Endothelial cell of umbilical vein (primary cell): ENCODE data around the gene RSPH1. TPM values are rescaled to one million over a fixed set of nuclear protein-coding genes. Genes with fewer than 3 reads are reported as not detected.

Experiments used
- BruUV-seq: library from RNA; stranded (reverse); fragments of 400-500 nt; replicated peaks from 2 replicates; lab custom pipeline; 2021; lab: Mats Ljungman, UMichigan
- CTCF ChIA-PET: fragments of 300-600, 350-600 bp; sonication (Branson Sonifier 250); formaldehyde crosslinking; loops from one replicate; lab custom pipeline; 2021; ENCODE audit warnings: antibody characterized with exemption, inconsistent platforms; lab: Charles Lee
- POLR2A ChIA-PET: fragments of 300-600, 350-600 bp; sonication (Branson Sonifier 250); formaldehyde crosslinking; loops from one replicate; lab custom pipeline; 2021; ENCODE audit warnings: antibody characterized with exemption, inconsistent platforms; lab: Charles Lee
- DNase-seq: peaks from one replicate; pipeline ENCODE4 v3.0.0-alpha.2; 2011; ENCODE audit warnings: low read depth, low spot score
- FAIRE-seq: peaks from 2 replicates; lab custom pipeline; 2011; peaks lifted over from hg19 to GRCh38; lab: Jason Lieb, UNC
- H2AFZ ChIP-seq: 2 replicates; pipeline ENCODE4 v1.6.0; 2012; ENCODE audit warnings: low read depth, low read length, control low read depth, inconsistent platforms
- H3K27ac ChIP-seq: 2 replicates; pipeline ENCODE4 v1.5.1; 2011; ENCODE audit warnings: low read depth, mild to moderate bottlenecking, control low read depth, low read length, moderate library complexity; ENCODE audit not compliant: insufficient read depth
- H3K27me3 ChIP-seq, 2 experiments: 2 replicates each; pipeline versions ENCODE4 v1.6.0 to v1.6.1; 2011; ENCODE audit warnings: low read length in 2 of 2, mixed read lengths in 1 of 2; ENCODE audit not compliant: control insufficient read depth in 2 of 2, insufficient read depth in 2 of 2
- H3K36me3 ChIP-seq, 2 experiments: 2 replicates in 1 of 2; 3 replicates in 1 of 2; pipeline ENCODE4 v1.5.1; 2011; ENCODE audit warnings: low read length in 2 of 2, mild to moderate bottlenecking in 1 of 2, moderate library complexity in 1 of 2; ENCODE audit not compliant: control insufficient read depth in 2 of 2, insufficient read depth in 2 of 2; ENCODE audit errors: extremely low read depth in 1 of 2
- H3K4me1 ChIP-seq: 3 replicates; pipeline ENCODE4 v1.5.1; 2011; ENCODE audit warnings: mild to moderate bottlenecking, low read length; ENCODE audit not compliant: control insufficient read depth, insufficient read depth; ENCODE audit errors: extremely low read depth
- H3K4me2 ChIP-seq: 2 replicates; pipeline ENCODE4 v1.6.1; 2011; ENCODE audit warnings: low read length, control low read depth, mixed read lengths; ENCODE audit not compliant: insufficient read depth
- H3K4me3 ChIP-seq, 3 experiments: fragments of 200-600 bp in 1 of 3; sonication (generic), shearing (Covaris generic) in 1 of 3; replicated peaks in 1 of 3; 2 replicates each; pipeline ENCODE4 v1.5.1; 2011 to 2016; ENCODE audit warnings: control low read depth in 3 of 3, low read length in 3 of 3, mild to moderate bottlenecking in 2 of 3, inconsistent platforms in 1 of 3, low read depth in 1 of 3, moderate library complexity in 1 of 3; ENCODE audit not compliant: insufficient read depth in 1 of 3
- H3K79me2 ChIP-seq: 2 replicates; pipeline ENCODE4 v1.6.0; 2012; ENCODE audit warnings: low read length, inconsistent platforms; ENCODE audit not compliant: control insufficient read depth, insufficient read depth
- H3K9ac ChIP-seq: replicated peaks from 2 replicates; pipeline ENCODE3; 2011; ENCODE audit warnings: low read length, control low read depth; ENCODE audit not compliant: insufficient read depth; ENCODE audit errors: extremely low read depth
- H3K9me1 ChIP-seq: replicated peaks from 3 replicates; pipeline ENCODE4 v1.6.0; 2011; ENCODE audit warnings: mild to moderate bottlenecking, low read length; ENCODE audit not compliant: control insufficient read depth, insufficient read depth; ENCODE audit errors: extremely low read depth
- H3K9me3 ChIP-seq: replicated peaks from 2 replicates; pipeline ENCODE4 v1.5.1; 2012; ENCODE audit warnings: low read length, inconsistent platforms; ENCODE audit not compliant: control insufficient read depth, insufficient read depth
- H4K20me1 ChIP-seq: replicated peaks from 2 replicates; pipeline ENCODE3; 2011; ENCODE audit warnings: mild to moderate bottlenecking, low read length; ENCODE audit not compliant: control insufficient read depth, insufficient read depth; ENCODE audit errors: extremely low read depth
- CTCF ChIP-seq, 2 donors: IDR thresholded peaks; 1 replicate in 1 of 2; 2 replicates in 1 of 2; pipeline ENCODE4 v1.5.1; 2011; ENCODE audit warnings: low read length in 2 of 2, mild to moderate bottlenecking in 2 of 2, moderate library complexity in 2 of 2, control low read depth in 1 of 2, inconsistent platforms in 1 of 2, low read depth in 1 of 2; ENCODE audit not compliant: insufficient read depth in 1 of 2; ENCODE audit errors: extremely low read depth in 1 of 2
- EZH2 ChIP-seq: IDR thresholded peaks from 2 replicates; pipeline ENCODE4 v1.6.1; 2012; ENCODE audit warnings: borderline replicate concordance, low read depth, mild to moderate bottlenecking, moderate library complexity, low read length, inconsistent platforms; ENCODE audit not compliant: severe bottlenecking
- FOS ChIP-seq: IDR thresholded peaks from 2 replicates; pipeline ENCODE4 v1.6.1; 2011; ENCODE audit warnings: mild to moderate bottlenecking, low read length, moderate library complexity, borderline replicate concordance; ENCODE audit not compliant: insufficient read depth
- GATA2 ChIP-seq: IDR thresholded peaks from 2 replicates; pipeline ENCODE4 v1.7.0; 2011; ENCODE audit warnings: low read depth, mild to moderate bottlenecking, moderate library complexity, mixed read lengths, low read length; ENCODE audit not compliant: insufficient read length, insufficient read depth
- JUN ChIP-seq: IDR thresholded peaks from 2 replicates; pipeline ENCODE4 v1.6.1; 2011; ENCODE audit warnings: borderline replicate concordance, low read depth; ENCODE audit not compliant: insufficient read length, insufficient read depth
- MAX ChIP-seq: IDR thresholded peaks from 2 replicates; pipeline ENCODE4 v1.6.1; 2011; ENCODE audit not compliant: insufficient read depth, insufficient read length
- MYC ChIP-seq: IDR thresholded peaks from one replicate; pipeline ENCODE4 v1.6.1; 2011; ENCODE audit warnings: mild to moderate bottlenecking, low read depth, low read length
- POLR2A ChIP-seq: IDR thresholded peaks from 2 replicates; pipeline ENCODE4 v1.6.1; 2012; ENCODE audit warnings: low read depth, mild to moderate bottlenecking, control low read depth, low read length
- POLR2AphosphoS5 ChIP-seq: IDR thresholded peaks from 2 replicates; pipeline ENCODE4 v1.6.1; 2012; ENCODE audit warnings: low read depth, mild to moderate bottlenecking, control low read depth, low read length, moderate library complexity; ENCODE audit not compliant: insufficient read depth
- dilution Hi-C: fragments of 300-500 bp; cut with MboI; formaldehyde crosslinking; loops from one replicate; pipeline ENCODE4 v1.15.0; 2019; ENCODE audit warnings: low sequenced_read_pairs; ENCODE audit not compliant: extremely low pct_ligation_motif_present
- intact Hi-C: fragments of 100-400 bp; cut with micrococcal nuclease; formaldehyde crosslinking; loops from one replicate; pipeline ENCODE4 v1.10.0; 2022
- polyA plus RNA-seq, 4 experiments: library from polyadenylated mRNA; depleted of rRNA in 3 of 4; stranded (reverse) in 3 of 4; unstranded in 1 of 4; fragments of >200 nt; gene quantifications; 2 replicates each; pipeline versions ENCODE4 v1.2.1 to v1.2.3, GENCODE V29; 2011 to 2012; ENCODE audit warnings: missing spikeins in 1 of 4
- total RNA-seq: library from RNA; stranded (reverse); gene quantifications from 2 replicates; pipeline ENCODE4 v1.2.3, GENCODE V29; 2021

RSPH1 gene
- total and polyA plus RNA-seq, 2 donors (not counting 3 experiments of a cell fraction or from before 2014, with no cell fraction given) = 0.08 TPM; not detected in 1

- Histone ChIP-seq H3K4me2 (no peak overlapping the region), H3K4me3 (no peak overlapping the region), H4K20me1 (no peaks in the 10 kb centered on the region), H3K9me1 (no peaks in the 10 kb centered on the region), H3K36me3 (no peaks in the 10 kb centered on the region), H3K9ac (no peak overlapping the region), H3K27me3 (no peaks in the 10 kb centered on the region), H3K27ac (no peak overlapping the region), H3K79me2 (no peaks in the 10 kb centered on the region), H3K9me3 (no peaks in the 10 kb centered on the region), H2AFZ (no peak overlapping the region), H3K4me1 (no peaks in the 10 kb centered on the region)
- no peak for FAIRE-seq
- intact Hi-C loops (no loop called here), dilution Hi-C loops (no loop called here)
- no TSS peak for BruUV-seq
- no peak for DNase-seq
- CTCF ChIA-PET = no interaction called here
- POLR2A ChIA-PET = no interaction called here
- TF ChIP-seq POLR2A = no peak
- TF ChIP-seq FOS = no peak
- no peak for TF ChIP-seq GATA2
- TF ChIP-seq CTCF (IDR thresholded peaks at IDR 0.05; ENCODE audit: extremely low read depth in 1 of 2, insufficient read depth in 1 of 2, low read depth in 1 of 2, low read length in 2 of 2) = no peak
- TF ChIP-seq MAX = no peak
- TF ChIP-seq POLR2AphosphoS5 = no peak
- TF ChIP-seq JUN = no peak
- no peak for TF ChIP-seq MYC
- TF ChIP-seq EZH2 = no peak
Observed at GRCh38 chr21:42541174-42541573, 45.1 kb upstream of the RSPH1 start.
